H7 (cell line): ENCODE data around the gene C1QTNF6. TPM values are rescaled to one million over a fixed set of nuclear protein-coding genes. Genes with fewer than 3 reads are reported as not detected.

ENCODE experiments used
- DNase-seq: peaks from one replicate; pipeline ENCODE4 v3.0.0; 2012
- H3K27me3 ChIP-seq: 2 replicates; pipeline ENCODE4 v1.6.0; 2011; ENCODE audit warnings: mild to moderate bottlenecking, low read length; ENCODE audit not compliant: control insufficient read depth, insufficient read depth
- H3K36me3 ChIP-seq: replicated peaks from 2 replicates; pipeline ENCODE4 v1.5.1; 2011; ENCODE audit warnings: low read length; ENCODE audit not compliant: control insufficient read depth, insufficient read depth
- H3K4me3 ChIP-seq: 2 replicates; pipeline ENCODE4 v1.5.1; 2011; ENCODE audit warnings: low read depth, mild to moderate bottlenecking, control low read depth, low read length, moderate library complexity; ENCODE audit not compliant: insufficient read depth
- total RNA-seq: library from RNA; depleted of rRNA; stranded (reverse); fragments of >200 nt; shearing (Covaris generic); gene quantifications from 2 replicates; pipeline ENCODE4 v1.2.3, GENCODE V29; 2014

The C1QTNF6 gene
- total RNA-seq, 1 experiment from 2014 or later: 4.9 TPM

GRCh38 chr22:37194750-37195149, 6.7 kb upstream of the C1QTNF6 start:
- Histone ChIP-seq H3K4me3 (no peak overlapping the region), H3K27me3 (no peaks in the 10 kb centered on the region), H3K36me3 (no peaks in the 10 kb centered on the region; the same call in 1 of the 2 replicates)
- DNase-seq: no peak

- Histone ChIP-seq H3K36me3 (no peaks in the 10 kb centered on the region; the same call in 1 of the 2 replicates), H3K27me3 (no peaks in the 10 kb centered on the region), H3K4me3 (no peak overlapping the region)
- DNase-seq: peak; percentile 33
Observed at GRCh38 chr22:37193629-37194191, 5.7 kb upstream of the C1QTNF6 start.

GRCh38 chr22:37192741-37193140, 4.7 kb upstream of the C1QTNF6 start:
- Histone ChIP-seq H3K36me3 (no peaks in the 10 kb centered on the region; the same call in 1 of the 2 replicates), H3K27me3 (no peaks in the 10 kb centered on the region), H3K4me3 (no peak overlapping the region)
- DNase-seq: no peak

- no peaks in the 10 kb centered on the region for H3K36me3 ChIP-seq
- no peak overlapping the region for H3K4me3 ChIP-seq
- DNase-seq: no peak
- H3K27me3 ChIP-seq: no peaks in the 10 kb centered on the region
Observed at GRCh38 chr22:37192204-37192603, 4.2 kb upstream of the C1QTNF6 start.

- no peak overlapping the region for H3K4me3 ChIP-seq
- H3K27me3 ChIP-seq: no peaks in the 10 kb centered on the region
- DNase-seq: no peak
- no peaks in the 10 kb centered on the region for H3K36me3 ChIP-seq
Observed at GRCh38 chr22:37190262-37190780, 2.3 kb upstream of the C1QTNF6 start.

- Histone ChIP-seq H3K4me3 (no peak overlapping the region), H3K36me3 (no peaks in the 10 kb centered on the region), H3K27me3 (no peaks in the 10 kb centered on the region)
- no peak for DNase-seq
Observed at GRCh38 chr22:37188901-37189466, 937 bp upstream of the C1QTNF6 start.

- H3K4me3 ChIP-seq: peak overlapping the region; percentile 56
- no peak for DNase-seq
- no peaks in the 10 kb centered on the region for H3K27me3 ChIP-seq
- H3K36me3 ChIP-seq: no peaks in the 10 kb centered on the region
Observed at GRCh38 chr22:37187552-37187890, 526 bp downstream of the C1QTNF6 start.

GRCh38 chr22:37186997-37187522, 987 bp downstream of the C1QTNF6 start:
- Histone ChIP-seq H3K27me3 (no peaks in the 10 kb centered on the region), H3K36me3 (no peaks in the 10 kb centered on the region), H3K4me3 (peak overlapping the region; percentile 56)
- no peak for DNase-seq

- H3K4me3 ChIP-seq: peak overlapping the region; percentile 15; the same call in 1 of the 2 replicates
- DNase-seq: peak; percentile 95
- no peaks in the 10 kb centered on the region for H3K27me3 ChIP-seq
Observed at GRCh38 chr22:37186228-37186996, 1.6 kb downstream of the C1QTNF6 start.

GRCh38 chr22:37185646-37186227, 2.3 kb downstream of the C1QTNF6 start:
- DNase-seq: no peak
- H3K36me3 ChIP-seq: no peaks in the 10 kb centered on the region
- H3K27me3 ChIP-seq: no peaks in the 10 kb centered on the region
- H3K4me3 ChIP-seq: no peak overlapping the region

More at GRCh38 chr22:37186228-37186996, 1.6 kb downstream of the C1QTNF6 start:
- H3K36me3 ChIP-seq: no peaks in the 10 kb centered on the region

- no peaks in the 10 kb centered on the region for H3K27me3 ChIP-seq
- H3K36me3 ChIP-seq: no peaks in the 10 kb centered on the region
- DNase-seq: no peak
- H3K4me3 ChIP-seq: no peak overlapping the region
Observed at GRCh38 chr22:37184816-37185541, 3.1 kb downstream of the C1QTNF6 start.

GRCh38 chr22:37184380-37184755, 3.7 kb downstream of the C1QTNF6 start:
- DNase-seq: no peak
- H3K4me3 ChIP-seq: no peak overlapping the region
- H3K27me3 ChIP-seq: no peaks in the 10 kb centered on the region
- H3K36me3 ChIP-seq: no peaks in the 10 kb centered on the region

GRCh38 chr22:37183432-37184379, 4.3 kb downstream of the C1QTNF6 start:
- no peak overlapping the region for H3K4me3 ChIP-seq
- no peak for DNase-seq
- no peaks in the 10 kb centered on the region for H3K27me3 ChIP-seq
- H3K36me3 ChIP-seq: no peaks in the 10 kb centered on the region
